ENCODE results near the gene PDCD5.
"Not testable (repeated sequence)": the region's sequence is repeated elsewhere in the genome, so short reads cannot be mapped to it uniquely, and the experiment has no call there.

PDCD5 gene, protein sequence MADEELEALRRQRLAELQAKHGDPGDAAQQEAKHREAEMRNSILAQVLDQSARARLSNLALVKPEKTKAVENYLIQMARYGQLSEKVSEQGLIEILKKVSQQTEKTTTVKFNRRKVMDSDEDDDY

DNA sequence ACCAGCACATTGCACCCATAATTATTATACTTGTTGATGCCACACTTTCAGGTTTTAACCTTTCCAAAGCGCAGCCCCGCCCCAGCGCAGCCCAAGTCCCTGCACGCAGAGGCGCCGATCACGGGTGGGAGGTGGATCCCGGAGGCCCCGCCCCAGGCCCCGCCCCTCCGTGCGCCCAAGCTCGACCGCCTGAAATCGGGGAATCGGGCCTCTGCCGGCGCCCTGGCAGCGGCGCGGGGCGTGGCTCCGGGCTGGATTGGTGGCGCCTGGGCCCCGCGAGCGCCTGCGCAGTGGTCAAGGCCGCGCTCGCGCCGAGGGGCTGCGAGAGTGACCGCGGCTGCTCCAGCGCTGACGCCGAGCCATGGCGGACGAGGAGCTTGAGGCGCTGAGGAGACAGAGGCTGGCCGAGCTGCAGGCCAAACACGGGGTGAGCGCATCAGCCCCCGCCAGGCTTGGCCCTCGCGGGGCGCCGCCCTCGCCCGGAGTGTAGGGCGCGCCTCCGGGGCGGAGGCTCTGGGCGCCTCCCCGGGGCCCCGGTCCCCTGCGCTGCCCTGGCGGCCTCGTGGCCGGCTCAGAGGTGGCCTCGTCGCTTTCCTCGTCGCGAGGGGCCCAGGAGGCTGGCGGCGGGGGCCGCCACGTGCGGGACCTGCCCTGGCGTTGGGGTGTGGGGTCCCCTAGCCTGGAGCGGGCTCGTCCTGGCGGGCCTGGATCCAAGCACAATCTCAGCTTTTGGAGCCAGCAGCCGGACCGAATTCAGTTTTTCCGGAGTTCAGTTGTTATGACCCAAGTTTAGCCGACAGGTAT is at the start of gene PDCD5:
TSS of gene PDCD5 (plus strand) at position 290 of the 804 bp plus-strand sequence. CDS start at position 362, 72 bp downstream.
- Histone ChIP-seq H3K9ac (ENCODE audit: low read depth in 1 of 2, low read length in 2 of 2) (peak within 1 kb of the TSS; percentile 69 to 81), H3K27me3 (ENCODE audit: control insufficient read depth in 2 of 2, insufficient read depth in 2 of 2, low read length in 2 of 2) (no peaks in the 10 kb centered on the region), H3K27ac (ENCODE audit: low read depth in 2 of 2, low read length in 2 of 2) (peak within 1 kb of the TSS; percentile 79 to 85), H3K4me3 (ENCODE audit: low read length in 2 of 2) (peak within 1 kb of the TSS; percentile 87 to 88), H3K4me1 (ENCODE audit: control insufficient read depth in 2 of 2, insufficient read depth in 2 of 2, low read length in 2 of 2) (peaks cover 0 to 8% of the 10 kb centered on the region in 2 donors), H3K9me3 (ENCODE audit: control insufficient read depth in 2 of 2, low read length in 2 of 2) (no peaks in the 10 kb centered on the region), H3K36me3 (ENCODE audit: control insufficient read depth in 2 of 2, insufficient read depth in 2 of 2, low read length in 2 of 2) (peaks cover 9 to 14% of the 10 kb centered on the region in 2 donors)

DNA sequence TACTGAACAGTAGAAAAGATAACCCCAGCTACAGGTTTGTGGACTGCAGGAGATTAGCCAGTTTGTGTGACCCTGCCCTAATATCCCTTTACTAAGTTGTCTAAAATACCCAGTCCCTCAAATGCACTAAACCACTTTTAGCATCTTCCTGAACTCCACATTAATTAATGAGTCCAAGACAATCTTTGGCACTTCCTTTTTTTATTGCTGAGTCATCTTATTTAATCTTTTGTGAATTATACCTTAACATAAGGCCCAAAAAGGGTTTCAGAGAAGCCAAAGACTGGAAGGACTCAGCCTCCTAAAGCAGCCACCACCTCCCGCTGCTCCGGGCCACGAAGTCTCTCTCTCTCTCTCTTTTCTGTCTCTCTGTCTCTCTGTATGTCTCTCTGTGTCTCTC is 48.8 kb upstream of the PDCD5 start:
- H3K4me1 ChIP-seq (ENCODE audit: control insufficient read depth in 2 of 2, insufficient read depth in 2 of 2, low read length in 2 of 2), result no peaks in the 10 kb centered on the region
- no peak overlapping the region for H3K4me3 ChIP-seq (ENCODE audit: low read length in 2 of 2)
- no peak overlapping the region for H3K9ac ChIP-seq (ENCODE audit: low read depth in 1 of 2, low read length in 2 of 2)
- no peaks in the 10 kb centered on the region for H3K36me3 ChIP-seq (ENCODE audit: control insufficient read depth in 2 of 2, insufficient read depth in 2 of 2, low read length in 2 of 2)
- H3K27ac ChIP-seq (ENCODE audit: low read depth in 2 of 2, low read length in 2 of 2), result no peak overlapping the region
- H3K27me3 ChIP-seq (ENCODE audit: control insufficient read depth in 2 of 2, insufficient read depth in 2 of 2, low read length in 2 of 2), result no peaks in the 10 kb centered on the region
- H3K9me3 ChIP-seq (ENCODE audit: control insufficient read depth in 2 of 2, low read length in 2 of 2), result no peaks in the 10 kb centered on the region

DNA sequence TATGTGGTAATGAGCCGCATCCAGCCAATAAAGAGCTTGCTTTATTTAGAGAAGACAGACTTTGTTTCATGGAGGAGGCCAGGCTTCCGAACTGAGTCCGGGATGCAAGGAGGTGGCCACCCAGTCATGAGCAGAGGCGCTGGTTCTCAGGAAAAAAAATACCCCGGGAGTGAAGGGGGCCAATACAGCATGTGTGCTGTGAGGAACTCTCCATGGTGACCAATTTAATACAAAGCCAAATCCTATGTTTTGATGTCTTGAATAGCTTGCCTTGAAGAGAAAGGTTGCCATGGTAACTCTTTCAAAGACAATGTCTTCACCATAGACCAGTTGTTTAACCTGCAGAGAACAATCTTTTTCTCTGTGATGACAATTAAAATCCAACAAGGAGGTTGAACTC is 43.4 kb upstream of the PDCD5 start:
- Histone ChIP-seq H3K4me3 (ENCODE audit: low read length in 2 of 2) (no peak overlapping the region), H3K9ac (ENCODE audit: low read depth in 1 of 2, low read length in 2 of 2) (no peak overlapping the region), H3K9me3 (ENCODE audit: control insufficient read depth in 2 of 2, low read length in 2 of 2) (no peaks in the 10 kb centered on the region), H3K36me3 (ENCODE audit: control insufficient read depth in 2 of 2, insufficient read depth in 2 of 2, low read length in 2 of 2) (no peaks in the 10 kb centered on the region), H3K4me1 (ENCODE audit: control insufficient read depth in 2 of 2, insufficient read depth in 2 of 2, low read length in 2 of 2) (no peaks in the 10 kb centered on the region), H3K27ac (ENCODE audit: low read depth in 2 of 2, low read length in 2 of 2) (no peak overlapping the region), H3K27me3 (ENCODE audit: control insufficient read depth in 2 of 2, insufficient read depth in 2 of 2, low read length in 2 of 2) (peaks cover 0 to 3% of the 10 kb centered on the region in 2 donors)

DNA sequence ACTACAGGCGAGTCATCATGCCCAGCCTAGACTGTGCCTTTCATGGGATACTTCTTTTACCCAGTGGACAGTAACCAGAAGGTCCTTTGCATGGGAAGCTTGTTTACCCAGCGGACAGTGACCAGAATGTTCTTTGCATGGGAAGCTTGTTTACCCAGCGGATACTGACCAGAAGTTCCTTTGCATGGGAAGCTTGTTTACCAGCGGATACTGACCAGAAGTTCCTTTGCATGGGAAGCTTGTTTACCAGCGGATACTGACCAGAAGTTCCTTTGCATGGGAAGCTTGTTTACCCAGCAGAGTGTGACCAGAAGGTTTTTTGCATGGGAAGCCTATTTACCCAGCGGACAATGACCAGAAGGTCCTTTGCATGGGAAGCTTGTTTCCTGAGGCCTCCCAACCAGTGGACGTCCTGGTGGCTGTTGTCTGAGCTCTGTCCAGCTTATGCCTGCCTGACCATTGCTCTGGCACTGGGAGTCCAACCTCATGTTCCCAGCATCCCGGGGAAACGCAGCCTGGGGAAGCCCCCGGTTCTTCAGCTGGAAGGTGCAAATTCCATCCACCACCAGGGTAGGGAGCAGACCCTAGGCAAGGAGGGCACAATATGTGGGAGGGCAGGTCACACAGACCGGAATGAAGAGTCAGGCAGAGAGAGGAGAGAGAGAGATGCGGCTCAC is 41.6 kb upstream of the PDCD5 start:
- Histone ChIP-seq H3K4me3 (ENCODE audit: low read length in 2 of 2) (no peak overlapping the region), H3K9ac (ENCODE audit: low read depth in 1 of 2, low read length in 2 of 2) (no peak overlapping the region), H3K36me3 (ENCODE audit: control insufficient read depth in 2 of 2, insufficient read depth in 2 of 2, low read length in 2 of 2) (no peaks in the 10 kb centered on the region), H3K27ac (ENCODE audit: low read depth in 2 of 2, low read length in 2 of 2) (no peak overlapping the region), H3K4me1 (ENCODE audit: control insufficient read depth in 2 of 2, insufficient read depth in 2 of 2, low read length in 2 of 2) (no peaks in the 10 kb centered on the region), H3K27me3 (ENCODE audit: control insufficient read depth in 2 of 2, insufficient read depth in 2 of 2, low read length in 2 of 2) (peaks cover 0 to 3% of the 10 kb centered on the region in 2 donors), H3K9me3 (ENCODE audit: control insufficient read depth in 2 of 2, low read length in 2 of 2) (no peaks in the 10 kb centered on the region)

DNA sequence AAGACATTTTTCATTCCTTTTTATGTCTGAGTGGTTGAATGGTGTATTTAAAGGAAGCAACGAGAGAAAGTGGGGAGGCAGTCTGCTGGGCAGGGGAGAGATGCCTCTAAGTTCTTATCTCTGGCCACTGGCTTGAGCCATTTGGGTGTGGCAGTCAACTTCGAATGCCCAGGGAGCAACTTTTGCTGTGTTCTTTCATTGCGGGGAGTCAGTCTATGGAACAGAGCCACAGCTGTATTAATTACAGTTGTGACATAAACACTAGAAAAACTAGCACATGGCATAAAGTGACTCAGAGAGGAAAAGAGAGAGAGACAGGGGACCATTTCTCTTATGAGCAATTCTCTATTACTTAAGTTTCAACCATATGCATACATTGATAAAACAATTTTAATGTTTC is 40.4 kb upstream of the PDCD5 start:
- no peaks in the 10 kb centered on the region for H3K9me3 ChIP-seq (ENCODE audit: control insufficient read depth in 2 of 2, low read length in 2 of 2)

DNA sequence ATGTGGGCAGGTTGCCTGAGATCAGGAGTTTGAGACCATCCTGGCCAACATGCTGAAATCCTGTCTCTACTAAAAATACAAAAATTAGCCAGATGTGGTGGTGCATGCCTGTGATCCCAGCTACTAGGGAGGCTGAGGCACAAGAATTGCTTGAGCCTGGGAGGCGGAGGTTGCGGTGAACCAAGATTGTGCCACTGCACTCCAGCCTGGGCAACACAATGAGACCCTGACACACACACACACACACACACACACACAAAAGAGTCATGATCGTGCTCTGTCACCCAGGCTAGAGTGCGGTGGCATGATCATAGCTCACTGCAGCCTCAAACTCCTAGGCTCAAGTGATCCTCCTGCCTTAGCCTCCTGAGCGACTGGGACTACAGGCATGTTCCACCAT is 39.6 kb upstream of the PDCD5 start:
- not testable (repeated sequence) for H3K27me3 ChIP-seq (ENCODE audit: control insufficient read depth in 2 of 2, insufficient read depth in 2 of 2, low read length in 2 of 2); H3K9me3 ChIP-seq (ENCODE audit: control insufficient read depth in 2 of 2, low read length in 2 of 2); H3K27ac ChIP-seq (ENCODE audit: low read depth in 2 of 2, low read length in 2 of 2); H3K9ac ChIP-seq (ENCODE audit: low read depth in 1 of 2, low read length in 2 of 2); H3K4me3 ChIP-seq (ENCODE audit: low read length in 2 of 2); H3K4me1 ChIP-seq (ENCODE audit: control insufficient read depth in 2 of 2, insufficient read depth in 2 of 2, low read length in 2 of 2); H3K36me3 ChIP-seq (ENCODE audit: control insufficient read depth in 2 of 2, insufficient read depth in 2 of 2, low read length in 2 of 2)

More for the DNA sequence above, 40.4 kb upstream of the PDCD5 start:
- Histone ChIP-seq H3K27me3 (ENCODE audit: control insufficient read depth in 2 of 2, insufficient read depth in 2 of 2, low read length in 2 of 2) (peaks cover 0 to 3% of the 10 kb centered on the region in 2 donors), H3K36me3 (ENCODE audit: control insufficient read depth in 2 of 2, insufficient read depth in 2 of 2, low read length in 2 of 2) (no peaks in the 10 kb centered on the region), H3K4me3 (ENCODE audit: low read length in 2 of 2) (no peak overlapping the region), H3K4me1 (ENCODE audit: control insufficient read depth in 2 of 2, insufficient read depth in 2 of 2, low read length in 2 of 2) (no peaks in the 10 kb centered on the region), H3K27ac (ENCODE audit: low read depth in 2 of 2, low read length in 2 of 2) (no peak overlapping the region), H3K9ac (ENCODE audit: low read depth in 1 of 2, low read length in 2 of 2) (no peak overlapping the region)

DNA sequence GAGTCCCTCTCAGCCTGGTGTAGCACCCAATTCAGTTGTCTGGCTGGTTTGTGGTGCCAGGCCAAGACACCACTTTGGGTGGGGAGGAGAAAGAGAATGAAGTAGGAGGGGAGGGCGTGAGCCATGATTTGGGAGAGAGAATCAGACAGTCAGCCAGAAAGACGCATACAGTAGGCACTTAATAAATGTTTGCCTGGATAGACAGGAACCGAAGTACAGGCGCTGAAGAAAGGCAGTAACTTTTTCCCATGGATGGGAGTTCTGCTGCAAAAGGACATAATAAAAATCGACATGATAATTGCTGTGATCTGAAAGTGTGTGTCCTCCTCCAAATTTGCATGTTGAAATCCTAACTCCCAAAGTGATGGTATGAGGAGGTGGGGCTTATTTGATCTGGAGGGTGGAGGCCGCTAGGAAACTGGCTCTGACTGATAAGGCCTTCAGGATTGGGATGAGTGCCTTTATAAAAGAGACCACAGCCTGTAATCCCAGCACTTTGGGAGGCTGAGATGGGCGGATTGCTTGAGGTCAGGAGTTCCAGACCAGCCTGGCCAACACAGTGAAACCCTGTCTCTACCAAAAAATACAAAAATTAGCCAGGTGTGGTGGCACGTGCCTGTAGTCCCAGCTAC is 38.4 kb upstream of the PDCD5 start:
- Histone ChIP-seq H3K27ac (ENCODE audit: low read depth in 2 of 2, low read length in 2 of 2) (no peak overlapping the region), H3K9me3 (ENCODE audit: control insufficient read depth in 2 of 2, low read length in 2 of 2) (no peaks in the 10 kb centered on the region), H3K9ac (ENCODE audit: low read depth in 1 of 2, low read length in 2 of 2) (no peak overlapping the region), H3K27me3 (ENCODE audit: control insufficient read depth in 2 of 2, insufficient read depth in 2 of 2, low read length in 2 of 2) (peaks cover 0 to 3% of the 10 kb centered on the region in 2 donors), H3K4me3 (ENCODE audit: low read length in 2 of 2) (no peak overlapping the region), H3K36me3 (ENCODE audit: control insufficient read depth in 2 of 2, insufficient read depth in 2 of 2, low read length in 2 of 2) (no peaks in the 10 kb centered on the region), H3K4me1 (ENCODE audit: control insufficient read depth in 2 of 2, insufficient read depth in 2 of 2, low read length in 2 of 2) (no peaks in the 10 kb centered on the region)

DNA sequence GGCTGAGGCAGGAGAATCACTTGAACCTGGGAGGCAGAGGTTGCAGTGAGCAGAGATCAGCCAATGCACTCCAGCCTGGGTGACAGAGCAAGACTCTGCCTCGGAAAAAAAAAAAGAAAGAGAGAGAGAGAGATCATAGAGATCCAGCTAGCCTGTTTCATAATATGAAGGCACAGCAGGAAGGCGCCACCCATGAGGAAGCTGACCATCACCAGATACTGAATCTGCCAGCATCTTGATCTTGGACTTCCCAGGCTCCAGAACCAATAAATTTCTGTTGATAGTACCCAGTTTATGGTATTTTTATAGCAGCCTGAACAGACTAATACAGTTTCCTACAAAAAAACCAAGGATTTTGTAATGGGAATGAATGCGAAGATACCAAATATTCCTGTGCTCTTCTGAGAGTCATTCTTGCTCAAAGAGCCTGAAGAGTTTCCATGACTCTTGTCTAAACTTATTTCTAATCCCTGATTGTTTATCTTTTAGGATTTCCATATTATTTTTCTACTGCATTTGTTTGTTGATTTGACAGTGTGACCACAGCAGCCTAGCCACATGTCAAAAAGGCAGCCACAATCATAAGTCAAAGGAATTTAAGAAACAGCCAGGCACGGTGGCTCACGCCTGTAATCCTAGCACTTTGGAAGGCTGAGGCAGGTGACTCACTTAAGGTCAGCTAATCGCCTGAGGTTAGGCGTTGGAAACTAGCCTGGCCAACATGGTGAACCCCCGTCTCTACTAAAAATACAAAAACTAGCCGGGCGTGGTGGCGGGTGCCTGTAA is 37.7 kb upstream of the PDCD5 start:
- Histone ChIP-seq H3K4me3 (ENCODE audit: low read length in 2 of 2) (no peak overlapping the region), H3K9ac (ENCODE audit: low read depth in 1 of 2, low read length in 2 of 2) (no peak overlapping the region), H3K4me1 (ENCODE audit: control insufficient read depth in 2 of 2, insufficient read depth in 2 of 2, low read length in 2 of 2) (no peaks in the 10 kb centered on the region), H3K9me3 (ENCODE audit: control insufficient read depth in 2 of 2, low read length in 2 of 2) (no peaks in the 10 kb centered on the region), H3K27me3 (ENCODE audit: control insufficient read depth in 2 of 2, insufficient read depth in 2 of 2, low read length in 2 of 2) (peaks cover 0 to 3% of the 10 kb centered on the region in 2 donors), H3K27ac (ENCODE audit: low read depth in 2 of 2, low read length in 2 of 2) (no peak overlapping the region), H3K36me3 (ENCODE audit: control insufficient read depth in 2 of 2, insufficient read depth in 2 of 2, low read length in 2 of 2) (no peaks in the 10 kb centered on the region)

DNA sequence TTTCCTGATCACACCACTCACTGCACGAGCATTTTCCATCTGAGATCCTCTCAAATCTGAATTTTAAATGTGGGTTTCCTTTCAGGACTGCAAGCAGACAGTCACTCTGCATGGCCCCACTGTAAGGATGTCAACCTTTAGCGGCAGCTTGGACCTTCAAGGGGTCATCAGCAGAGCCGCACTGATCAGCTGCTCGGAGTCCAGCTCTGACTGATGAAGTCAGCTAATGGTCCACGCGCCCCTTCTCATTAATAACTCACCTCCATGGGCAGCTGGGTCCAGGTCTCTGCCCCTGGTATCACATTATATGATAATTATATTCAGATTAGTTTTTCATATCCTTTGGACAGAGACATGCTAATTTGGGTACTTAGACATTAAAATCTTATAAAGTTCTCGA is 36.1 kb upstream of the PDCD5 start:
- H3K4me3 ChIP-seq (ENCODE audit: low read length in 2 of 2), result no peak overlapping the region
- H3K27ac ChIP-seq (ENCODE audit: low read depth in 2 of 2, low read length in 2 of 2), result no peak overlapping the region
- no peaks in the 10 kb centered on the region for H3K27me3 ChIP-seq (ENCODE audit: control insufficient read depth in 2 of 2, insufficient read depth in 2 of 2, low read length in 2 of 2)
- H3K9me3 ChIP-seq (ENCODE audit: control insufficient read depth in 2 of 2, low read length in 2 of 2), result no peaks in the 10 kb centered on the region
- H3K9ac ChIP-seq (ENCODE audit: low read depth in 1 of 2, low read length in 2 of 2), result no peak overlapping the region
- no peaks in the 10 kb centered on the region for H3K4me1 ChIP-seq (ENCODE audit: control insufficient read depth in 2 of 2, insufficient read depth in 2 of 2, low read length in 2 of 2)
- H3K36me3 ChIP-seq (ENCODE audit: control insufficient read depth in 2 of 2, insufficient read depth in 2 of 2, low read length in 2 of 2), result no peaks in the 10 kb centered on the region

All from mucosa of rectum (tissue), 2 donors.